SU-DHL-6 (cell line): ENCODE results near the gene SOBP.

Source experiments
- H2AFZ ChIP-seq: fragments of 200-600 bp; sonication (generic); 2 replicates; pipeline ENCODE4 v1.6.1; 2014; ENCODE audit warnings: low read depth, mild to moderate bottlenecking, moderate library complexity, mixed read lengths, antibody characterized with exemption, low read length; ENCODE audit not compliant: severe bottlenecking
- H3F3A ChIP-seq: fragments of 200-600 bp; shearing (Covaris generic); 2 replicates; pipeline ENCODE4 v1.6.0; 2016; ENCODE audit warnings: antibody characterized with exemption, mild to moderate bottlenecking; ENCODE audit not compliant: insufficient read depth
- H3K27ac ChIP-seq: fragments of 200-600 bp; sonication (generic); 2 replicates; pipeline ENCODE4 v1.5.1; 2016; ENCODE audit warnings: low read depth, mild to moderate bottlenecking, low read length, moderate library complexity, mixed read lengths
- H3K27me3 ChIP-seq: fragments of 200-600 bp; sonication (generic), shearing (Covaris generic); 2 replicates; pipeline ENCODE4 v1.6.0; 2014; ENCODE audit warnings: mild to moderate bottlenecking, low read length
- H3K36me3 ChIP-seq: fragments of 200-600 bp; sonication (generic); 2 replicates; pipeline ENCODE4 v1.6.1; 2014; ENCODE audit warnings: mild to moderate bottlenecking, low read length, mixed read lengths
- H3K4me2 ChIP-seq: fragments of 300-600, 200-600 bp; shearing (Covaris generic), sonication (generic); 2 replicates; pipeline ENCODE4 v1.6.0; 2014; ENCODE audit warnings: low read length, low read depth, mild to moderate bottlenecking; ENCODE audit not compliant: poor library complexity, severe bottlenecking
- H3K4me3 ChIP-seq: fragments of 200-600 bp; sonication (generic); 2 replicates; pipeline ENCODE4 v1.5.1; 2014; ENCODE audit warnings: antibody characterized with exemption, low read length, mild to moderate bottlenecking, mixed read lengths; ENCODE audit not compliant: insufficient read depth, poor library complexity, severe bottlenecking
- H3K79me2 ChIP-seq: fragments of 200-600 bp; sonication (generic); 2 replicates; pipeline ENCODE4 v1.6.1; 2014; ENCODE audit warnings: mild to moderate bottlenecking, low read length, moderate library complexity; ENCODE audit not compliant: insufficient read depth
- H3K9ac ChIP-seq: fragments of 200-600 bp; sonication (generic); 2 replicates; pipeline ENCODE4 v1.7.0; 2014; ENCODE audit warnings: mild to moderate bottlenecking, low read length
- H3K9me2 ChIP-seq: fragments of 200-600 bp; sonication (generic); replicated peaks from 2 replicates; pipeline ENCODE4 v1.6.1; 2014; ENCODE audit warnings: low read length; ENCODE audit not compliant: insufficient read depth
- H3K9me3 ChIP-seq: fragments of 200-600 bp; sonication (generic); 2 replicates; pipeline ENCODE4 v1.6.1; 2014; ENCODE audit warnings: low read length, mixed read lengths; ENCODE audit not compliant: insufficient read depth
- H4K20me1 ChIP-seq: fragments of 200-600 bp; sonication (generic); 2 replicates; pipeline ENCODE4 v1.6.1; 2014; ENCODE audit warnings: low read depth, mild to moderate bottlenecking, antibody characterized with exemption, low read length, moderate library complexity, mixed read lengths
- EZH2phosphoT487 ChIP-seq: fragments of 200-600 bp; sonication (generic), shearing (Covaris generic); conservative IDR thresholded peaks from 2 replicates; pipeline ENCODE4 v1.6.1; 2018; ENCODE audit warnings: mild to moderate bottlenecking, antibody characterized with exemption, low read length, moderate library complexity, mixed read lengths
- TF ChIP-seq, protein P1 (sequence below): fragments of 200-600 bp; sonication (generic); IDR thresholded peaks from one replicate; pipeline ENCODE4 v1.5.1; 2017; ENCODE audit warnings: antibody characterized with exemption, mild to moderate bottlenecking, low read length, moderate library complexity; ENCODE audit not compliant: insufficient read depth, poor library complexity, severe bottlenecking

Gene SOBP

DNA sequence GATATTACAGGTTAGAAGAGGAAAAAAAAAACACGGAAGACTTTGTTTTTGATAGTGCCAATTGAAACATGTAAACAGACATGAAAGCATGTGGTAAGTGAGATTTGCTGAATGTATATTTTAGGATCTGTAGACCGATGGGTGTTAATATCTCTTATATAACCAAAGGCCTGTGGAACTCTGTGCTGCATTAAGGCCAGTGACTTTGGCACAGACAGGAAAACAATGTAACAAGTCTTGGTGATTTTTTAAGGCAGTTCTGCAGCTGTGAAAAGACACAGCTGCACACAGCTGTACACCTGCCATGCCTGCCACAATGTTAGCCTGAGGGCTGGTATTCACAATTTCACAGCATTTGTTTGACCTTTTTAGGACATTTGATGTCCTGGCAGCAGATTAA, 6.1 kb downstream of the SOBP start:
- no peak overlapping the region for H3K9ac ChIP-seq
- no peak overlapping the region for H2AFZ ChIP-seq
- peak overlapping the region; percentile 21; the same call in 1 of the 2 replicates for H3K27ac ChIP-seq
- H3F3A ChIP-seq: peaks cover 18% of the 10 kb centered on the region; the same call in 1 of the 2 replicates
- peaks cover 98% of the 10 kb centered on the region for H3K79me2 ChIP-seq
- no peak overlapping the region for H3K4me3 ChIP-seq
- H3K4me2 ChIP-seq: peak overlapping the region; percentile 75
- H3K27me3 ChIP-seq: no peaks in the 10 kb centered on the region
- H3K9me3 ChIP-seq: no peaks in the 10 kb centered on the region
- H3K9me2 ChIP-seq: no peaks in the 10 kb centered on the region
- TF ChIP-seq EZH2phosphoT487: no peak
- TF ChIP-seq, protein P1, sequence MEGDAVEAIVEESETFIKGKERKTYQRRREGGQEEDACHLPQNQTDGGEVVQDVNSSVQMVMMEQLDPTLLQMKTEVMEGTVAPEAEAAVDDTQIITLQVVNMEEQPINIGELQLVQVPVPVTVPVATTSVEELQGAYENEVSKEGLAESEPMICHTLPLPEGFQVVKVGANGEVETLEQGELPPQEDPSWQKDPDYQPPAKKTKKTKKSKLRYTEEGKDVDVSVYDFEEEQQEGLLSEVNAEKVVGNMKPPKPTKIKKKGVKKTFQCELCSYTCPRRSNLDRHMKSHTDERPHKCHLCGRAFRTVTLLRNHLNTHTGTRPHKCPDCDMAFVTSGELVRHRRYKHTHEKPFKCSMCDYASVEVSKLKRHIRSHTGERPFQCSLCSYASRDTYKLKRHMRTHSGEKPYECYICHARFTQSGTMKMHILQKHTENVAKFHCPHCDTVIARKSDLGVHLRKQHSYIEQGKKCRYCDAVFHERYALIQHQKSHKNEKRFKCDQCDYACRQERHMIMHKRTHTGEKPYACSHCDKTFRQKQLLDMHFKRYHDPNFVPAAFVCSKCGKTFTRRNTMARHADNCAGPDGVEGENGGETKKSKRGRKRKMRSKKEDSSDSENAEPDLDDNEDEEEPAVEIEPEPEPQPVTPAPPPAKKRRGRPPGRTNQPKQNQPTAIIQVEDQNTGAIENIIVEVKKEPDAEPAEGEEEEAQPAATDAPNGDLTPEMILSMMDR: no peak
- H4K20me1 ChIP-seq: peaks cover 7% of the 10 kb centered on the region; the same call in 1 of the 2 replicates
- 0 out of 2 replicates have a peak, but pooled peaks cover 6% of the 10 kb centered on the region for H3K36me3 ChIP-seq

DNA sequence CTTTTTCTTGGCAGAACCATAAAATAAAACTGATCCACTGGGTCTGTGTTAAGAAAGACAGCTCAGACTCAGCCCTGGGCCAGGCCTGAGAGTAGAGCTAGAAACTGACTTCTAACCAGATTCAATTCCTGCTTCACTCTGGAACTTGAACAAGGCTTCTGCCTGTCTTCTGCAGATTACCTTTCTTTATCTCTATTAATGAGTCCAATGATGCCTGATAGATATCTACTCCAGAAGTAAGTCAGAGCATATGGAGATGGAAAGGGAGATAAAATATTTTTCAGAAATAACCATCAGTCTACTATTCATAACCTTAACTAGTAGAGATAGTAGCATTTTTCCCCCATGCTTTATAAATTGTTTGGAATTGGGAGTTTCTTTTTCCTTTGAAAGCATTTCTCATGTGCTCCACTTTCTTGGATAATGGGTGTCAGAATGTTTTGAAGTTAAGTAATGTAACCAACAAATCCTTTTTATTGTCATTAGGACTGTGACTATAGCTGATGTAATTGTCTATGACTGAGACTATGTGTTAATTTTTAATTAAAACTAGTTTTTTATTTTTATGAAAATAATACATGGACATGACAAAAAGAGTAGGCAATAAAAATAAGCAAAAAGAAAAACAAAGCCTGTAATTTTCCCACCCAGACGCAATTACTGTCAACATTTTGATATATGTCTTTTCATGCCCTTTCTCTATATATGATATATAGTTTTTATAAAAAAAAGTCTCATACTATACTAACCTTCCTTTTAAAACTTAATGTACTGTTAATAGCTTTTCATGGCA, 7.2 kb downstream of the SOBP start:
- no peaks in the 10 kb centered on the region for H3K27me3 ChIP-seq
- H3K27ac ChIP-seq: no peak overlapping the region
- peaks cover 18% of the 10 kb centered on the region; the same call in 1 of the 2 replicates for H3F3A ChIP-seq
- H3K4me3 ChIP-seq: no peak overlapping the region
- no peaks in the 10 kb centered on the region for H3K9me2 ChIP-seq
- TF ChIP-seq, protein P1: no peak
- peak overlapping the region; percentile 11 for H3K4me2 ChIP-seq
- no peak overlapping the region for H3K9ac ChIP-seq
- peaks cover 98% of the 10 kb centered on the region for H3K79me2 ChIP-seq
- peaks cover 3% of the 10 kb centered on the region; the same call in 1 of the 2 replicates for H4K20me1 ChIP-seq
- no peaks in the 10 kb centered on the region for H3K9me3 ChIP-seq
- 0 out of 2 replicates have a peak, but pooled peaks cover 6% of the 10 kb centered on the region for H3K36me3 ChIP-seq
- no peak overlapping the region for H2AFZ ChIP-seq

DNA sequence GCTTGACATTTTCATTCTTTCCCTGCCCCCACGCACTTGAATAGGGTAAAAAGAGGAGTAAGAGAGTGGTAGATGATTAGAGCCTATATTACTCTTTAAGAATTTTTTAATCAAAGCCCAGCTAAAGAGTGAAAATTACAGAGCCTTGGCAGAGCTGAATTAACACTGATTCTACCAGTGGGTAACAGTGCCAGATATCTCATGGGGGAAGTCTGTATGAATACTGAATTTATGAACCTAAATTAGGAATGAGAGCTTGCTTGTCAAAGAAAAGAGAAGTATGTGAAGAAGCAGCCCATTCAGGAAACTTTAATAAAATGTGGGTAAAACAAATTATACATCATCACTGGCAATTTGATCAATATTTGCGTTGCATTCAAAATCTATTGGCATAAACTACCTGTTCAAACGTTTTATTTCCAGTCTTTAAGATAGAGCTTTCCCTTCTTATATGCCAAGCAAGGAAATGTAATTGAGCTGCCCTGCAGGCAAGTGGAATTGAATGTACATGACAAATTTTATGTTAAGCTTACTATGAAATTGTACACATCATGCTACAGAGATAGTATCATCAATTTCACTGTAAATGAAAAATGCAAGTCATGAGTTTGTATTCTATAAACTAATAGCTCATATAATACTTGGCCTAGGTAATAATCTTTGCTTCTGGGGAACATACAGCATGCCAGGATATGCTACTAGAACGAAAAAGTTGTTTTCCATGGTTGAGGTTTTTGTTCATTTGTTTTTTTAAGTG, 14.5 kb downstream of the SOBP start:
- no peak overlapping the region for H3K4me2 ChIP-seq
- no peak overlapping the region for H2AFZ ChIP-seq
- no peak for TF ChIP-seq EZH2phosphoT487
- TF ChIP-seq, protein P1: no peak
- no peaks in the 10 kb centered on the region for H4K20me1 ChIP-seq
- no peaks in the 10 kb centered on the region; the same call in 1 of the 2 replicates for H3F3A ChIP-seq
- no peak overlapping the region for H3K9ac ChIP-seq
- no peaks in the 10 kb centered on the region for H3K9me2 ChIP-seq
- no peak overlapping the region for H3K4me3 ChIP-seq
- peaks cover 69% of the 10 kb centered on the region for H3K79me2 ChIP-seq
- H3K27ac ChIP-seq: no peak overlapping the region
- peaks cover 6% of the 10 kb centered on the region; the same call in 1 of the 2 replicates for H3K36me3 ChIP-seq
- no peaks in the 10 kb centered on the region for H3K9me3 ChIP-seq
- H3K27me3 ChIP-seq: no peaks in the 10 kb centered on the region
